GM12878 (cell line): Measurements from ENCODE around the gene ADIG. TPM values are rescaled to one million over a fixed set of nuclear protein-coding genes. Genes with fewer than 3 reads are reported as not detected.

ENCODE experiments used
- ATAC-seq: fragments of 200-7000 bp; cut with Tn5 transposase; 3 replicates; pipeline ENCODE4 v1.9.1; 2020; ENCODE audit warnings: mild to moderate bottlenecking, moderate library complexity
- BruUV-seq: library from RNA; stranded (reverse); fragments of 400-500 nt; replicated peaks from 2 replicates; lab custom pipeline; 2021; lab: Mats Ljungman, UMichigan
- CTCF ChIA-PET: fragments of 300-600 bp; sonication (Branson Sonifier 250); formaldehyde crosslinking; extraction: SDS; loops from one replicate; lab custom pipeline; 2021; ENCODE audit warnings: inconsistent platforms; lab: Yijun Ruan, JAX
- POLR2A ChIA-PET: fragments of 350-600 bp; formaldehyde crosslinking; extraction: SDS; loops from one replicate; lab custom pipeline; 2021; ENCODE audit warnings: inconsistent platforms; lab: Charles Lee
- RAD21 ChIA-PET: fragments of 300-600 bp; sonication (Branson Sonifier 250); formaldehyde crosslinking; loops from one replicate; lab custom pipeline; 2023; ENCODE audit warnings: antibody characterized with exemption; ENCODE audit not compliant: unreplicated experiment; lab: Charles Lee
- SMC1A ChIA-PET: fragments of 300-600 bp; sonication (Branson Sonifier 250); formaldehyde crosslinking; loops from one replicate; lab custom pipeline; 2023; ENCODE audit not compliant: unreplicated experiment, uncharacterized antibody; lab: Charles Lee
- DNase-seq: peaks from one replicate; pipeline ENCODE4 v3.0.0-alpha.2; 2011; ENCODE audit warnings: low read depth, low spot score
- FAIRE-seq: peaks from 3 replicates; lab custom pipeline; 2011; peaks lifted over from hg19 to GRCh38; lab: Jason Lieb, UNC
- H2AFZ ChIP-seq: 2 replicates; pipeline ENCODE4 v1.6.0; 2011; ENCODE audit warnings: low read depth, low read length, control low read depth; ENCODE audit not compliant: control insufficient read depth
- H3K27ac ChIP-seq: 2 replicates; pipeline ENCODE4 v1.5.1; 2011; ENCODE audit warnings: control low read depth; ENCODE audit not compliant: control insufficient read depth, insufficient read depth
- H3K27me3 ChIP-seq, 2 experiments: replicated peaks in 1 of 2; 2 replicates each; pipeline versions ENCODE4 v1.6.0 to v1.6.1; 2011; ENCODE audit warnings: low read length in 1 of 2; ENCODE audit not compliant: control insufficient read depth in 2 of 2, insufficient read depth in 2 of 2
- H3K36me3 ChIP-seq, 2 experiments: 2 replicates each; pipeline ENCODE4 v1.5.1; 2011; ENCODE audit warnings: low read length in 1 of 2; ENCODE audit not compliant: control insufficient read depth in 2 of 2, insufficient read depth in 2 of 2
- H3K4me1 ChIP-seq: 2 replicates; pipeline ENCODE4 v1.6.1; 2011; ENCODE audit warnings: mild to moderate bottlenecking, low read length, moderate library complexity, mixed read lengths; ENCODE audit not compliant: control insufficient read depth, insufficient read depth
- H3K4me2 ChIP-seq: 2 replicates; pipeline ENCODE4 v1.6.0; 2011; ENCODE audit warnings: control low read depth; ENCODE audit not compliant: control insufficient read depth, insufficient read depth
- H3K4me3 ChIP-seq: fragments of 200-600 bp; sonication (generic); 2 replicates; pipeline ENCODE4 v1.5.1; 2016
- H3K79me2 ChIP-seq: 2 replicates; pipeline ENCODE4 v1.6.0; 2011; ENCODE audit warnings: low read length; ENCODE audit not compliant: control insufficient read depth, insufficient read depth
- H3K9ac ChIP-seq: 2 replicates; pipeline ENCODE4 v1.8.0; 2011; ENCODE audit warnings: low read length, control low read depth, mixed read lengths; ENCODE audit not compliant: control insufficient read depth, insufficient read depth
- H3K9me3 ChIP-seq: replicated peaks from 3 replicates; pipeline ENCODE4 v1.5.1; 2011; ENCODE audit warnings: mild to moderate bottlenecking, low read length; ENCODE audit not compliant: control insufficient read depth, insufficient read depth
- H4K20me1 ChIP-seq: 2 replicates; pipeline ENCODE4 v1.6.0; 2011; ENCODE audit not compliant: control insufficient read depth, insufficient read depth
- ATF7 ChIP-seq: fragments of 450-650 bp; IDR thresholded peaks from 2 replicates; pipeline ENCODE4 v1.6.1; 2016; ENCODE audit warnings: low read depth, mild to moderate bottlenecking
- BCL11A ChIP-seq: IDR thresholded peaks from 2 replicates; pipeline ENCODE4 v1.6.1; 2011; ENCODE audit warnings: low read depth, low read length
- BHLHE40 ChIP-seq, 2 experiments: fragments of 450-650 bp in 1 of 2; IDR thresholded peaks; 2 replicates each; pipeline ENCODE4 v1.6.1; 2011 to 2017; ENCODE audit warnings: low read depth in 2 of 2, borderline replicate concordance in 1 of 2, improper control_type of control experiment in 1 of 2, low read length in 1 of 2, mild to moderate bottlenecking in 1 of 2
- CREB1 ChIP-seq: IDR thresholded peaks from 2 replicates; pipeline ENCODE4 v1.6.1; 2012; ENCODE audit warnings: low read depth, mild to moderate bottlenecking, inconsistent platforms
- FOS ChIP-seq: IDR thresholded peaks from 3 replicates; pipeline ENCODE4 v1.6.1; 2011; ENCODE audit warnings: borderline replicate concordance; ENCODE audit not compliant: insufficient read length; ENCODE audit errors: extremely low read depth
- FOXM1 ChIP-seq: IDR thresholded peaks from 2 replicates; pipeline ENCODE4 v1.6.1; 2012; ENCODE audit warnings: low read depth, mild to moderate bottlenecking, inconsistent platforms, low read length, moderate library complexity
- LARP7 ChIP-seq: fragments of 450-650 bp; IDR thresholded peaks from 2 replicates; pipeline ENCODE4 v1.6.1; 2017; ENCODE audit warnings: mild to moderate bottlenecking
- MTA2 ChIP-seq: fragments of 450-650 bp; IDR thresholded peaks from 2 replicates; pipeline ENCODE4 v1.6.1; 2016; ENCODE audit warnings: low read depth, mild to moderate bottlenecking, moderate library complexity
- NR2F1 ChIP-seq: fragments of 450-650 bp; conservative IDR thresholded peaks from 2 replicates; pipeline ENCODE4 v1.6.1; 2017; ENCODE audit warnings: mild to moderate bottlenecking
- PRDM15 ChIP-seq: fragments of 450-650 bp; formaldehyde crosslinking; IDR thresholded peaks from 2 replicates; pipeline ENCODE4 v1.4.0; 2020; ENCODE audit warnings: mild to moderate bottlenecking, moderate library complexity
- RB1 ChIP-seq: fragments of 450-650 bp; formaldehyde crosslinking; IDR thresholded peaks from 2 replicates; pipeline ENCODE4 v1.6.1; 2017; ENCODE audit warnings: mild to moderate bottlenecking, borderline replicate concordance
- TBL1XR1 ChIP-seq: IDR thresholded peaks from 2 replicates; pipeline ENCODE4 v1.6.1; 2012; ENCODE audit warnings: low read depth, low read length, improper control_type of control experiment
- WGBS: methylation state at CpG from one replicate; pipeline ENCODE4 v1.1.6; 2016; ENCODE audit warnings: low lambda C conversion rate; ENCODE audit not compliant: insufficient replicate concordance, insufficient coverage; ENCODE audit errors: missing lambda C conversion rate; 5-methylcytosine and 5-hydroxymethylcytosine counted together
- in situ Hi-C: fragments of 300-500 bp; cut with MboI; formaldehyde crosslinking; loops from 9 replicates; pipeline ENCODE4 v1.14.3; 2018; ENCODE audit warnings: mixed read lengths
- intact Hi-C: fragments of 100-400 bp; cut with micrococcal nuclease; formaldehyde crosslinking; loops from one replicate; pipeline ENCODE4 v1.14.2; 2022; ENCODE audit not compliant: unreplicated experiment
- polyA plus RNA-seq, 11 experiments: library from polyadenylated mRNA; depleted of rRNA in 4 of 11; unstranded in 6 of 11; stranded (reverse) in 5 of 11; fragments of >200 nt; fragmentation: Nextera tagmentation in 4 of 11; fragmentation: Illumina TruSeq in 1 of 11; extraction: Ambion mirVana in 4 of 11; extraction: Trizol in 1 of 11; gene quantifications; 1 replicate in 1 of 11; 2 replicates in 10 of 11; pipeline versions ENCODE4 v1.2.1 to v1.2.3, GENCODE V29; 2011 to 2016; ENCODE audit warnings: inconsistent platforms in 2 of 11, missing spikeins in 2 of 11, low read depth in 1 of 11
- total RNA-seq, 4 experiments: library from RNA; depleted of rRNA in 3 of 4; stranded (reverse); fragments of >200 nt in 3 of 4; fragmentation: Illumina TruSeq in 1 of 4; extraction: Trizol in 1 of 4; gene quantifications; 2 replicates each; pipeline versions ENCODE4 v1.2.1 to v1.2.3, GENCODE V29; 2013 to 2021

The ADIG gene
- total and polyA plus RNA-seq, 10 of the 15 experiments (the other 5 are each of a cell fraction or from before 2014, with no cell fraction given): not detected

- TF ChIP-seq ATF7 (no peak), FOXM1 (no peak), LARP7 (no peak)
These were observed 2.3 kb downstream of the ADIG start (continued) for GRCh38 chr20:38583306-38583705.

- BruUV-seq: no TSS peak
- no peak overlapping the region for H3K9ac ChIP-seq
- intact Hi-C loops: no loop called here
These were observed 3.2 kb downstream of the ADIG start for GRCh38 chr20:38584099-38584763.

More at GRCh38 chr20:38584099-38584763, 3.2 kb downstream of the ADIG start:
- Histone ChIP-seq H3K9me3 (no peaks in the 10 kb centered on the region), H3K27ac (no peak overlapping the region), H4K20me1 (no peaks in the 10 kb centered on the region), H2AFZ (no peak overlapping the region), H3K4me3 (no peak overlapping the region), H3K4me2 (no peak overlapping the region), H3K27me3 (peaks cover 0 to 2% of the 10 kb centered on the region in 2 experiments; a peak in 2 of 4 replicates), H3K4me1 (no peaks in the 10 kb centered on the region), H3K79me2 (no peaks in the 10 kb centered on the region), H3K36me3 (no peaks in the 10 kb centered on the region)
- ChIA-PET RAD21 (no interaction called here), CTCF (no interaction called here), POLR2A (no interaction called here), SMC1A (no interaction called here)
- in situ Hi-C loops: no loop called here
- ATAC-seq (no peak), DNase-seq (no peak), FAIRE-seq (no peak)
- no peak for TF ChIP-seq NR2F1
- TF ChIP-seq PRDM15 (CRISPR knock-in tag): no peak
- no peak for TF ChIP-seq FOS
- TF ChIP-seq FOXM1: no peak
- TF ChIP-seq BHLHE40 (IDR thresholded peaks at IDR 0.05; ENCODE audit: borderline replicate concordance in 1 of 2, low read depth in 2 of 2, low read length in 1 of 2): no peak
- no peak for TF ChIP-seq BCL11A
- no peak for TF ChIP-seq TBL1XR1
- TF ChIP-seq CREB1: no peak
- no peak for TF ChIP-seq RB1
- TF ChIP-seq MTA2: no peak
- WGBS: 44% methylated on average over 7 of the region's 7 CpGs
